HCT116 (cell line): Measurements from ENCODE around the gene CRISP1. TPM values are rescaled to one million over a fixed set of nuclear protein-coding genes. Genes with fewer than 3 reads are reported as not detected.

Experiments
- ATAC-seq: fragments of 200-7000 bp; cut with Tn5 transposase; 2 replicates; pipeline ENCODE4 v1.9.1; 2020; ENCODE audit warnings: mild to moderate bottlenecking, moderate library complexity
- BruUV-seq: library from RNA; stranded (reverse); fragments of 400-500 nt; replicated peaks from 2 replicates; lab custom pipeline; 2021; lab: Mats Ljungman, UMichigan
- CTCF ChIA-PET: fragments of 300-600 bp; sonication (Branson Sonifier 250); formaldehyde crosslinking; loops from one replicate; lab custom pipeline; 2021; ENCODE audit warnings: antibody characterized with exemption; lab: Charles Lee
- POLR2A ChIA-PET: fragments of 300-600, 350-600 bp; sonication (Branson Sonifier 250); formaldehyde crosslinking; loops from one replicate; lab custom pipeline; 2021; ENCODE audit warnings: antibody characterized with exemption; lab: Charles Lee
- RAD21 ChIA-PET, 2 experiments: fragments of 300-600 bp; sonication (Branson Sonifier 250); formaldehyde crosslinking; loops; one replicate each; lab custom pipeline; 2023; ENCODE audit warnings: low total read pairs in 2 of 2; ENCODE audit not compliant: uncharacterized antibody in 2 of 2, unreplicated experiment in 2 of 2, low non-redundant PET in 1 of 2; lab: Charles Lee
- DNase-seq: peaks from one replicate; pipeline ENCODE4 v3.0.0-alpha.2; 2010; ENCODE audit warnings: low read depth, low spot score
- H2AFZ ChIP-seq: fragments of 200-600 bp; shearing (Covaris generic), sonication (generic); 2 replicates; pipeline ENCODE4 v1.6.1; 2017; ENCODE audit warnings: low read depth, mixed run types, mixed read lengths, antibody characterized with exemption, low read length; ENCODE audit not compliant: poor library complexity, severe bottlenecking
- H3K27ac ChIP-seq: 2 replicates; pipeline ENCODE4 v1.5.1; 2012; ENCODE audit warnings: low read depth, low read length
- H3K27me3 ChIP-seq: fragments of 200-600 bp; sonication (generic); 2 replicates; pipeline ENCODE4 v1.6.1; 2016; ENCODE audit warnings: mixed run types, low read length, mixed read lengths; ENCODE audit not compliant: insufficient read depth
- H3K36me3 ChIP-seq, 2 experiments: fragments of 200-500 bp in 1 of 2; fragments of 200-600 bp in 1 of 2; sonication (Bioruptor generic) in 1 of 2; sonication (generic) in 1 of 2; 2 replicates each; pipeline versions ENCODE4 v1.5.1 to v1.6.1; 2014 to 2016; ENCODE audit warnings: low read length in 2 of 2, inconsistent platforms in 1 of 2, mixed read lengths in 1 of 2, mixed run types in 1 of 2; ENCODE audit not compliant: insufficient read depth in 2 of 2, control insufficient read depth in 1 of 2
- H3K4me1 ChIP-seq, 2 experiments: fragments of 200-600 bp in 1 of 2; sonication (generic) in 1 of 2; 2 replicates each; pipeline versions ENCODE4 v1.5.1 to v1.6.1; 2012 to 2017; ENCODE audit warnings: low read length in 2 of 2, inconsistent platforms in 1 of 2, mild to moderate bottlenecking in 1 of 2, mixed read lengths in 1 of 2, mixed run types in 1 of 2, moderate library complexity in 1 of 2; ENCODE audit not compliant: insufficient read depth in 2 of 2, control insufficient read depth in 1 of 2
- H3K4me2 ChIP-seq: fragments of 200-600 bp; sonication (generic); 2 replicates; pipeline ENCODE4 v1.6.1; 2017; ENCODE audit warnings: mixed run types, low read length, mixed read lengths
- H3K4me3 ChIP-seq, 2 experiments: fragments of 200-600 bp in 1 of 2; sonication (generic) in 1 of 2; replicated peaks in 1 of 2; 2 replicates each; pipeline ENCODE4 v1.5.1; 2011 to 2016; ENCODE audit warnings: low read length in 2 of 2, control low read depth in 1 of 2, low read depth in 1 of 2, mild to moderate bottlenecking in 1 of 2, mixed read lengths in 1 of 2, mixed run types in 1 of 2
- H3K79me2 ChIP-seq: fragments of 200-600 bp; sonication (generic); 2 replicates; pipeline ENCODE4 v1.6.1; 2017; ENCODE audit warnings: mild to moderate bottlenecking, mixed run types, low read length, moderate library complexity, mixed read lengths; ENCODE audit not compliant: insufficient read depth
- H3K9ac ChIP-seq: fragments of 200-600 bp; sonication (generic); 2 replicates; pipeline ENCODE4 v1.6.1; 2016; ENCODE audit warnings: low read length, mixed read lengths
- H3K9me2 ChIP-seq: fragments of 200-600 bp; sonication (generic), shearing (Covaris generic); 2 replicates; pipeline ENCODE4 v1.6.1; 2017; ENCODE audit warnings: mixed run types, mild to moderate bottlenecking, moderate library complexity; ENCODE audit not compliant: insufficient read depth
- H3K9me3 ChIP-seq, 2 experiments: fragments of 200-500 bp in 1 of 2; fragments of 200-600 bp in 1 of 2; sonication (Bioruptor generic) in 1 of 2; sonication (generic) in 1 of 2; 2 replicates each; pipeline ENCODE4 v1.6.1; 2014 to 2017; ENCODE audit warnings: low read length in 2 of 2, mixed read lengths in 2 of 2, inconsistent platforms in 1 of 2, low read depth in 1 of 2, mild to moderate bottlenecking in 1 of 2, mixed run types in 1 of 2, moderate library complexity in 1 of 2; ENCODE audit not compliant: control insufficient read depth in 1 of 2, insufficient read depth in 1 of 2
- H4K20me1 ChIP-seq: fragments of 200-600 bp; sonication (generic), shearing (Covaris generic); 2 replicates; pipeline ENCODE4 v1.6.1; 2017; ENCODE audit warnings: mixed run types, mild to moderate bottlenecking, moderate library complexity; ENCODE audit not compliant: insufficient read depth
- ATF3 ChIP-seq: IDR thresholded peaks from 2 replicates; pipeline ENCODE4 v1.6.1; 2012
- CBX3 ChIP-seq: IDR thresholded peaks from 2 replicates; pipeline ENCODE4 v1.6.1; 2012; ENCODE audit warnings: low read depth
- CEBPB ChIP-seq: IDR thresholded peaks from 2 replicates; pipeline ENCODE4 v1.6.1; 2012; ENCODE audit warnings: low read depth
- CTCF ChIP-seq, 3 experiments: fragments of 200-600 bp in 1 of 3; sonication (generic) in 1 of 3; IDR thresholded peaks in 2 of 3; conservative IDR thresholded peaks in 1 of 3; 2 replicates each; pipeline ENCODE4 v1.5.1; 2012 to 2017; ENCODE audit warnings: low read depth in 2 of 3, low read length in 2 of 3, antibody characterized with exemption in 1 of 3, borderline replicate concordance in 1 of 3, control low read depth in 1 of 3, mild to moderate bottlenecking in 1 of 3, mixed read lengths in 1 of 3, mixed run types in 1 of 3, moderate library complexity in 1 of 3; ENCODE audit not compliant: insufficient read depth in 1 of 3
- ELF1 ChIP-seq: IDR thresholded peaks from 2 replicates; pipeline ENCODE4 v1.6.1; 2012; ENCODE audit warnings: low read depth, borderline replicate concordance
- EZH2phosphoT487 ChIP-seq: fragments of 200-600 bp; IDR thresholded peaks from 2 replicates; pipeline ENCODE4 v1.6.1; 2018; ENCODE audit warnings: antibody characterized with exemption, borderline replicate concordance
- FOSL1 ChIP-seq: IDR thresholded peaks from 2 replicates; pipeline ENCODE4 v1.6.1; 2012; ENCODE audit warnings: low read depth
- JUND ChIP-seq: IDR thresholded peaks from 2 replicates; pipeline ENCODE4 v1.6.1; 2012
- MAX ChIP-seq: IDR thresholded peaks from 2 replicates; pipeline ENCODE4 v1.6.1; 2012
- POLR2AphosphoS5 ChIP-seq: IDR thresholded peaks from 2 replicates; pipeline ENCODE4 v1.6.1; 2011; ENCODE audit warnings: mild to moderate bottlenecking, low read depth, low read length, moderate library complexity
- RAD21 ChIP-seq: IDR thresholded peaks from 2 replicates; pipeline ENCODE4 v1.6.1; 2012; ENCODE audit warnings: low read depth, mild to moderate bottlenecking
- SIN3A ChIP-seq: IDR thresholded peaks from 2 replicates; pipeline ENCODE4 v1.6.1; 2012; ENCODE audit warnings: low read depth
- SP1 ChIP-seq: IDR thresholded peaks from 2 replicates; pipeline ENCODE4 v1.6.1; 2012; ENCODE audit warnings: low read depth
- SRF ChIP-seq: IDR thresholded peaks from 2 replicates; pipeline ENCODE4 v1.6.1; 2012; ENCODE audit warnings: low read depth
- YY1 ChIP-seq: IDR thresholded peaks from 2 replicates; pipeline ENCODE4 v1.6.1; 2011; ENCODE audit warnings: low read length, low read depth, moderate library complexity, mild to moderate bottlenecking; ENCODE audit not compliant: insufficient replicate concordance; ENCODE audit errors: extremely low read depth
- ZBTB33 ChIP-seq: IDR thresholded peaks from 2 replicates; pipeline ENCODE4 v1.6.1; 2011; ENCODE audit warnings: mild to moderate bottlenecking, low read length, moderate library complexity; ENCODE audit not compliant: insufficient replicate concordance; ENCODE audit errors: extremely low read depth
- ZFX ChIP-seq: fragments of 450-650 bp; IDR thresholded peaks from 2 replicates; pipeline ENCODE4 v1.6.1; 2017
- ZNF274 ChIP-seq: fragments of 200-500 bp; sonication (Bioruptor generic); IDR thresholded peaks from 2 replicates; pipeline ENCODE4 v1.6.1; 2014; ENCODE audit warnings: mild to moderate bottlenecking, low read depth, low read length, inconsistent platforms
- intact Hi-C: fragments of 100-400 bp; cut with micrococcal nuclease; formaldehyde crosslinking; loops from 2 replicates; pipeline ENCODE4 v1.10.0; 2022
- total RNA-seq: library from RNA; stranded (reverse); gene quantifications from one replicate; pipeline ENCODE4 v1.2.1, GENCODE V29; 2021; ENCODE audit not compliant: unreplicated experiment

CRISP1 gene
- total RNA-seq, 1 experiment from 2014 or later, result not detected

- Histone ChIP-seq H3K4me3 (no peak overlapping the region), H2AFZ (no peak overlapping the region), H4K20me1 (no peaks in the 10 kb centered on the region), H3K4me2 (no peak overlapping the region), H3K27me3 (no peaks in the 10 kb centered on the region)
- CTCF ChIA-PET, result no interaction called here
- no TSS peak for BruUV-seq
- TF ChIP-seq ZNF274 (no peak), YY1 (no peak), CEBPB (no peak), SIN3A (no peak), SP1 (no peak), MAX (no peak), CBX3 (no peak)
- TF ChIP-seq, all 23 proteins: peak for 0
- DNase-seq (no peak), ATAC-seq (no peak)
- intact Hi-C loops, result no loop called here
- Histone ChIP-seq H3K9me3 (no peaks in the 10 kb centered on the region), H3K9ac (no peak overlapping the region), H3K79me2 (no peaks in the 10 kb centered on the region), H3K4me1 (no peaks in the 10 kb centered on the region), H3K27ac (no peak overlapping the region), H3K36me3 (no peaks in the 10 kb centered on the region), H3K9me2 (no peaks in the 10 kb centered on the region)
- ChIA-PET RAD21 (no interaction called here), POLR2A (no interaction called here)
Observed at GRCh38 chr6:49839957-49840356, 26.4 kb downstream of the CRISP1 start.

GRCh38 chr6:49839162-49839561 lies 27.2 kb downstream of the CRISP1 start:
- no peak overlapping the region for H3K9ac ChIP-seq
- no peak overlapping the region for H3K4me2 ChIP-seq
- H3K36me3 ChIP-seq, result no peaks in the 10 kb centered on the region
- TF ChIP-seq ELF1 (no peak), SRF (no peak), RAD21 (no peak), YY1 (no peak), EZH2phosphoT487 (no peak), FOSL1 (no peak), ZNF274 (no peak), ATF3 (no peak), CEBPB (no peak), CTCF (IDR thresholded peaks at IDR 0.05 in 2 of 3, conservative IDR thresholded peaks at IDR 0.05 in 1 of 3; ENCODE audit: borderline replicate concordance in 1 of 3, insufficient read depth in 1 of 3, low read depth in 2 of 3, low read length in 2 of 3) (no peak), CBX3 (no peak), JUND (no peak), POLR2AphosphoS5 (no peak), SP1 (no peak), ZFX (no peak), ZBTB33 (no peak)
- no peak overlapping the region for H2AFZ ChIP-seq
- H3K27me3 ChIP-seq, result no peaks in the 10 kb centered on the region
- H3K9me3 ChIP-seq, result no peaks in the 10 kb centered on the region
- no peaks in the 10 kb centered on the region for H3K4me1 ChIP-seq
- H3K27ac ChIP-seq, result no peak overlapping the region
- no peaks in the 10 kb centered on the region for H3K9me2 ChIP-seq
- intact Hi-C loops, result no loop called here
- DNase-seq, result no peak
- ChIA-PET RAD21 (no interaction called here), CTCF (no interaction called here), POLR2A (no interaction called here)
- ATAC-seq, result no peak
- no peak overlapping the region for H3K4me3 ChIP-seq
- H3K79me2 ChIP-seq, result no peaks in the 10 kb centered on the region
- no TSS peak for BruUV-seq
- H4K20me1 ChIP-seq, result no peaks in the 10 kb centered on the region
